Karpas-422 (cell line): ENCODE data around the gene ETF1. TPM values are rescaled to one million over a fixed set of nuclear protein-coding genes. Genes with fewer than 3 reads are reported as not detected.

Experiments used
- DNase-seq: peaks from one replicate; pipeline ENCODE4 v3.0.0-alpha.2; 2015
- H2AFZ ChIP-seq: fragments of 200-600 bp; sonication (generic); 2 replicates; pipeline ENCODE4 v1.6.1; 2014; ENCODE audit warnings: antibody characterized with exemption, low read length, mixed read lengths
- H3K27ac ChIP-seq: fragments of 200-600 bp; sonication (generic); 2 replicates; pipeline ENCODE4 v1.5.1; 2014; ENCODE audit warnings: mild to moderate bottlenecking, low read length, moderate library complexity
- H3K27me3 ChIP-seq: fragments of 200-600 bp; sonication (generic); 2 replicates; pipeline ENCODE4 v1.6.1; 2014; ENCODE audit warnings: low read length, mixed read lengths
- H3K36me3 ChIP-seq: fragments of 200-600 bp; sonication (generic); 2 replicates; pipeline ENCODE4 v1.6.1; 2014; ENCODE audit warnings: low read length, mixed read lengths; ENCODE audit not compliant: insufficient read depth
- H3K4me1 ChIP-seq: fragments of 200-600 bp; sonication (generic); 2 replicates; pipeline ENCODE4 v1.6.1; 2014; ENCODE audit warnings: mild to moderate bottlenecking, low read length, mixed read lengths
- H3K4me2 ChIP-seq: fragments of 200-600 bp; sonication (generic); 2 replicates; pipeline ENCODE4 v1.6.1; 2014; ENCODE audit warnings: low read length, low read depth, mild to moderate bottlenecking; ENCODE audit not compliant: poor library complexity, severe bottlenecking
- H3K4me3 ChIP-seq: fragments of 200-600 bp; sonication (generic); 2 replicates; pipeline ENCODE4 v1.5.1; 2014; ENCODE audit warnings: mild to moderate bottlenecking, antibody characterized with exemption, low read length, mixed read lengths
- H3K79me2 ChIP-seq: fragments of 200-600 bp; sonication (generic); 2 replicates; pipeline ENCODE4 v1.6.1; 2014; ENCODE audit warnings: mild to moderate bottlenecking, low read length, mixed read lengths
- H3K9ac ChIP-seq: fragments of 200-600 bp; sonication (generic); 2 replicates; pipeline ENCODE4 v1.6.0; 2014; ENCODE audit warnings: low read length
- H3K9me2 ChIP-seq: fragments of 200-600 bp; sonication (generic), shearing (Covaris generic); replicated peaks from 2 replicates; pipeline ENCODE4 v1.6.0; 2014; ENCODE audit warnings: mild to moderate bottlenecking, low read length, moderate library complexity; ENCODE audit not compliant: insufficient read depth
- H3K9me3 ChIP-seq: fragments of 300-700, 200-600 bp; sonication (generic); 2 replicates; pipeline ENCODE4 v1.6.1; 2014; ENCODE audit warnings: low read length, mixed read lengths
- H4K20me1 ChIP-seq: fragments of 200-600 bp; sonication (generic); 2 replicates; pipeline ENCODE4 v1.6.1; 2014; ENCODE audit warnings: mild to moderate bottlenecking, antibody characterized with exemption, low read length, low read depth; ENCODE audit not compliant: insufficient read depth
- total RNA-seq: library from RNA; depleted of rRNA; stranded (reverse); fragments of >200 nt; shearing (Covaris generic); gene quantifications from 2 replicates; pipeline ENCODE4 v1.2.3, GENCODE V29; 2014; ENCODE audit warnings: low replicate concordance

Gene ETF1
- total RNA-seq, 1 experiment from 2014 or later = 100 TPM

- no peak overlapping the region for H2AFZ ChIP-seq
- no peak overlapping the region for H3K4me2 ChIP-seq
- H3K4me3 ChIP-seq = no peak overlapping the region
- H3K36me3 ChIP-seq = no peaks in the 10 kb centered on the region
- H3K9me3 ChIP-seq = no peaks in the 10 kb centered on the region
- no peak overlapping the region for H3K9ac ChIP-seq
- peaks cover 17% of the 10 kb centered on the region for H3K4me1 ChIP-seq
- H3K27ac ChIP-seq = no peak overlapping the region
- no peaks in the 10 kb centered on the region; the same call in 1 of the 2 replicates for H4K20me1 ChIP-seq
- DNase-seq = no peak
- H3K27me3 ChIP-seq = peaks cover 4% of the 10 kb centered on the region; the same call in 1 of the 2 replicates
- no peaks in the 10 kb centered on the region for H3K9me2 ChIP-seq
- H3K79me2 ChIP-seq = no peaks in the 10 kb centered on the region
These were observed 74.7 kb downstream of the ETF1 start for GRCh38 chr5:138468133-138468965.

DNA sequence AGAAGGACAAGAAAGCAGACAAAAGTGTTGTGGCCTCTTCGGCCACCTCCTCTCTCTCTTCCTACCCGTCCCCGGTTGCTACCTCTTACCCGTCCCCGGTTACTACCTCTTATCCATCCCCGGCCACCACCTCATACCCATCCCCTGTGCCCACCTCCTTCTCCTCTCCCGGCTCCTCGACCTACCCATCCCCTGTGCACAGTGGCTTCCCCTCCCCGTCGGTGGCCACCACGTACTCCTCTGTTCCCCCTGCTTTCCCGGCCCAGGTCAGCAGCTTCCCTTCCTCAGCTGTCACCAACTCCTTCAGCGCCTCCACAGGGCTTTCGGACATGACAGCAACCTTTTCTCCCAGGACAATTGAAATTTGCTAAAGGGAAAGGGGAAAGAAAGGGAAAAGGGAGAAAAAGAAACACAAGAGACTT is 75.3 kb downstream of the ETF1 start:
- Histone ChIP-seq H3K4me3 (no peak overlapping the region), H3K9me2 (no peaks in the 10 kb centered on the region), H3K9ac (no peak overlapping the region), H3K27me3 (peaks cover 4% of the 10 kb centered on the region; the same call in 1 of the 2 replicates), H3K36me3 (no peaks in the 10 kb centered on the region), H3K4me2 (no peak overlapping the region), H2AFZ (no peak overlapping the region), H3K79me2 (no peaks in the 10 kb centered on the region), H4K20me1 (no peaks in the 10 kb centered on the region; the same call in 1 of the 2 replicates), H3K27ac (no peak overlapping the region), H3K9me3 (no peaks in the 10 kb centered on the region), H3K4me1 (peaks cover 19% of the 10 kb centered on the region)
- DNase-seq = no peak

DNA sequence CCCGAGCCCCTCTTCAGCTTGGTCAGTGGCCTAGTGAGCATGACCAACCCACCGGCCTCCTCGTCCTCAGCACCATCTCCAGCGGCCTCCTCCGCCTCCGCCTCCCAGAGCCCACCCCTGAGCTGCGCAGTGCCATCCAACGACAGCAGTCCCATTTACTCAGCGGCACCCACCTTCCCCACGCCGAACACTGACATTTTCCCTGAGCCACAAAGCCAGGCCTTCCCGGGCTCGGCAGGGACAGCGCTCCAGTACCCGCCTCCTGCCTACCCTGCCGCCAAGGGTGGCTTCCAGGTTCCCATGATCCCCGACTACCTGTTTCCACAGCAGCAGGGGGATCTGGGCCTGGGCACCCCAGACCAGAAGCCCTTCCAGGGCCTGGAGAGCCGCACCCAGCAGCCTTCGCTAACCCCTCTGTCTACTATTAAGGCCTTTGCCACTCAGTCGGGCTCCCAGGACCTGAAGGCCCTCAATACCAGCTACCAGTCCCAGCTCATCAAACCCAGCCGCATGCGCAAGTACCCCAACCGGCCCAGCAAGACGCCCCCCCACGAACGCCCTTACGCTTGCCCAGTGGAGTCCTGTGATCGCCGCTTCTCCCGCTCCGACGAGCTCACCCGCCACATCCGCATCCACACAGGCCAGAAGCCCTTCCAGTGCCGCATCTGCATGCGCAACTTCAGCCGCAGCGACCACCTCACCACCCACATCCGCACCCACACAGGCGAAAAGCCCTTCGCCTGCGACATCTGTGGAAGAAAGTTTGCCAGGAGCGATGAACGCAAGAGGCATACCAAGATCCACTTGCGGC is 75.9 kb downstream of the ETF1 start:
- H2AFZ ChIP-seq = no peak overlapping the region
- no peak overlapping the region for H3K9ac ChIP-seq
- DNase-seq = no peak
- peaks cover 4% of the 10 kb centered on the region; the same call in 1 of the 2 replicates for H3K27me3 ChIP-seq
- peak overlapping the region; percentile 96 for H3K4me2 ChIP-seq
- H3K36me3 ChIP-seq = no peaks in the 10 kb centered on the region
- H3K4me3 ChIP-seq = no peak overlapping the region; the same call in 1 of the 2 replicates
- H3K79me2 ChIP-seq = no peaks in the 10 kb centered on the region
- no peak overlapping the region for H3K27ac ChIP-seq
- H3K9me3 ChIP-seq = no peaks in the 10 kb centered on the region
- H3K9me2 ChIP-seq = no peaks in the 10 kb centered on the region
- no peaks in the 10 kb centered on the region; the same call in 1 of the 2 replicates for H4K20me1 ChIP-seq
- peaks cover 19% of the 10 kb centered on the region for H3K4me1 ChIP-seq

GRCh38 chr5:138466125-138466899 is 76.7 kb downstream of the ETF1 start:
- no peaks in the 10 kb centered on the region for H3K36me3 ChIP-seq
- H2AFZ ChIP-seq = no peak overlapping the region
- H4K20me1 ChIP-seq = no peaks in the 10 kb centered on the region; the same call in 1 of the 2 replicates
- H3K79me2 ChIP-seq = no peaks in the 10 kb centered on the region
- no peaks in the 10 kb centered on the region for H3K9me2 ChIP-seq
- peak overlapping the region; percentile 73 for H3K4me3 ChIP-seq
- H3K4me1 ChIP-seq = peaks cover 19% of the 10 kb centered on the region
- H3K27me3 ChIP-seq = peaks cover 4% of the 10 kb centered on the region; the same call in 1 of the 2 replicates
- no peak overlapping the region for H3K27ac ChIP-seq
- no peak for DNase-seq
- H3K4me2 ChIP-seq = peak overlapping the region; percentile 96
- no peaks in the 10 kb centered on the region for H3K9me3 ChIP-seq
- H3K9ac ChIP-seq = peak overlapping the region; percentile 78

DNA sequence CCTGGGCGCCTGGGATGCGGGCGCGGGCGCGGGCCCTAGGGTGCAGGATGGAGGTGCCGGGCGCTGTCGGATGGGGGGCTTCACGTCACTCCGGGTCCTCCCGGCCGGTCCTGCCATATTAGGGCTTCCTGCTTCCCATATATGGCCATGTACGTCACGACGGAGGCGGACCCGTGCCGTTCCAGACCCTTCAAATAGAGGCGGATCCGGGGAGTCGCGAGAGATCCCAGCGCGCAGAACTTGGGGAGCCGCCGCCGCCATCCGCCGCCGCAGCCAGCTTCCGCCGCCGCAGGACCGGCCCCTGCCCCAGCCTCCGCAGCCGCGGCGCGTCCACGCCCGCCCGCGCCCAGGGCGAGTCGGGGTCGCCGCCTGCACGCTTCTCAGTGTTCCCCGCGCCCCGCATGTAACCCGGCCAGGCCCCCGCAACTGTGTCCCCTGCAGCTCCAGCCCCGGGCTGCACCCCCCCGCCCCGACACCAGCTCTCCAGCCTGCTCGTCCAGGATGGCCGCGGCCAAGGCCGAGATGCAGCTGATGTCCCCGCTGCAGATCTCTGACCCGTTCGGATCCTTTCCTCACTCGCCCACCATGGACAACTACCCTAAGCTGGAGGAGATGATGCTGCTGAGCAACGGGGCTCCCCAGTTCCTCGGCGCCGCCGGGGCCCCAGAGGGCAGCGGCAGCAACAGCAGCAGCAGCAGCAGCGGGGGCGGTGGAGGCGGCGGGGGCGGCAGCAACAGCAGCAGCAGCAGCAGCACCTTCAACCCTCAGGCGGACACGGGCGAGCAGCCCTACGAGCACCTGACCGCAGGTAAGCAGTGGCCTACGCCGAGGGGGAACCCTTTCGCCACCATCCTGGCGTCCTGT is 77.5 kb downstream of the ETF1 start, which contains the start of gene EGR1:
Gene EGR1, plus strand, starts transcription at position 219 of the 864 bp plus-strand sequence. Its CDS starts 283 bp downstream, at position 502.
- no peaks in the 10 kb centered on the region for H3K9me3 ChIP-seq
- H3K4me3 ChIP-seq = peak within 1 kb of the TSS; percentile 73
- peak within 1 kb of the TSS; percentile 96 for H3K4me2 ChIP-seq
- peak within 1 kb of the TSS; percentile 78 for H3K9ac ChIP-seq
- no peaks in the 10 kb centered on the region; the same call in 1 of the 2 replicates for H4K20me1 ChIP-seq
- peak within 1 kb of the TSS; percentile 97 for H2AFZ ChIP-seq
- H3K79me2 ChIP-seq = no peaks in the 10 kb centered on the region
- H3K9me2 ChIP-seq = no peaks in the 10 kb centered on the region
- H3K27me3 ChIP-seq = peaks cover 4% of the 10 kb centered on the region; the same call in 1 of the 2 replicates
- no peaks in the 10 kb centered on the region for H3K36me3 ChIP-seq
- peak; percentile 98 for DNase-seq
- H3K4me1 ChIP-seq = peaks cover 20% of the 10 kb centered on the region
- peak within 1 kb of the TSS; percentile 57 for H3K27ac ChIP-seq

- peaks cover 21% of the 10 kb centered on the region for H3K4me1 ChIP-seq
- H4K20me1 ChIP-seq = no peaks in the 10 kb centered on the region; the same call in 1 of the 2 replicates
- peak overlapping the region; percentile 73 for H3K4me3 ChIP-seq
- H3K4me2 ChIP-seq = peak overlapping the region; percentile 96
- peak overlapping the region; percentile 78 for H3K9ac ChIP-seq
- no peaks in the 10 kb centered on the region for H3K9me3 ChIP-seq
- peak overlapping the region; percentile 97 for H2AFZ ChIP-seq
- H3K27ac ChIP-seq = peak overlapping the region; percentile 57
- H3K36me3 ChIP-seq = no peaks in the 10 kb centered on the region
- peak; percentile 99 for DNase-seq
- H3K79me2 ChIP-seq = no peaks in the 10 kb centered on the region
- H3K27me3 ChIP-seq = peaks cover 4% of the 10 kb centered on the region; the same call in 1 of the 2 replicates
- H3K9me2 ChIP-seq = no peaks in the 10 kb centered on the region
These were observed 78.4 kb downstream of the ETF1 start for GRCh38 chr5:138464388-138465260.
